K562 (cell line): ENCODE measurements around the gene HEXIM2. TPM values are rescaled to one million over a fixed set of nuclear protein-coding genes. Genes with fewer than 3 reads are reported as not detected.

Source experiments
- BCLAF1 ChIP-seq, 2 experiments: fragments of 450-650 bp in 1 of 2; IDR thresholded peaks; 2 replicates each; pipeline ENCODE4 v1.6.1; 2011 to 2017; ENCODE audit warnings: low read depth in 2 of 2, antibody characterized with exemption in 1 of 2, borderline replicate concordance in 1 of 2, low read length in 1 of 2, mild to moderate bottlenecking in 1 of 2, mixed read lengths in 1 of 2; ENCODE audit not compliant: control insufficient read depth in 1 of 2
- BRCA1 ChIP-seq, 2 experiments: fragments of 450-650 bp in 1 of 2; sonication (generic) in 1 of 2; formaldehyde crosslinking in 1 of 2; IDR thresholded peaks; 2 replicates each; pipeline versions ENCODE4 v1.5.0 to v1.6.1; 2017 to 2020; ENCODE audit warnings: mild to moderate bottlenecking in 1 of 2, missing genetic modification reagents in 1 of 2
- CREB5 ChIP-seq: fragments of 250-450 bp; sonication (Bioruptor Pico); IDR thresholded peaks from 2 replicates; pipeline ENCODE4 v1.5.0; 2020; ENCODE audit warnings: mild to moderate bottlenecking
- ERF ChIP-seq: fragments of 450-650 bp; formaldehyde crosslinking; IDR thresholded peaks from 2 replicates; pipeline ENCODE4 v1.4.0; 2020; ENCODE audit warnings: mild to moderate bottlenecking, mixed read lengths
- FOXO4 ChIP-seq: fragments of 450-650 bp; formaldehyde crosslinking; IDR thresholded peaks from 2 replicates; pipeline ENCODE4 v1.4.0; 2020; ENCODE audit warnings: mild to moderate bottlenecking, moderate library complexity
- MYC ChIP-seq, 2 experiments: fragments of 250-450 bp in 1 of 2; sonication (Bioruptor Pico) in 1 of 2; IDR thresholded peaks; 2 replicates each; pipeline versions ENCODE4 v1.5.1 to v1.6.1; 2012 to 2021; ENCODE audit warnings: low read depth in 2 of 2, borderline replicate concordance in 1 of 2, improper control_type of control experiment in 1 of 2, low read length in 1 of 2, mild to moderate bottlenecking in 1 of 2, moderate library complexity in 1 of 2
- NFATC3 ChIP-seq: fragments of 450-650 bp; IDR thresholded peaks from 2 replicates; pipeline ENCODE4 v1.6.1; 2017; ENCODE audit warnings: mild to moderate bottlenecking
- NFIC ChIP-seq: fragments of 450-650 bp; IDR thresholded peaks from 2 replicates; pipeline ENCODE4 v1.6.1; 2017; ENCODE audit warnings: mild to moderate bottlenecking, inconsistent platforms
- PREB ChIP-seq: sonication (generic); formaldehyde crosslinking; IDR thresholded peaks from 2 replicates; pipeline ENCODE4 v1.8.1; 2023; ENCODE audit warnings: mild to moderate bottlenecking, missing genetic modification reagents
- SETDB1 ChIP-seq: IDR thresholded peaks from one replicate; pipeline ENCODE4 v1.6.1; 2012; ENCODE audit warnings: low read length, control low read depth, inconsistent platforms
- SRSF9 ChIP-seq: fragments of 200-400 bp; formaldehyde crosslinking; IDR thresholded peaks from 2 replicates; pipeline ENCODE4 v1.6.1; 2017; ENCODE audit warnings: low read depth, low read length, borderline replicate concordance
- TAF1 ChIP-seq: IDR thresholded peaks from 2 replicates; pipeline ENCODE4 v1.6.1; 2011; ENCODE audit warnings: mild to moderate bottlenecking, low read length, moderate library complexity; ENCODE audit not compliant: insufficient read depth, control insufficient read depth, severe bottlenecking; ENCODE audit errors: extremely low read depth
- TBP ChIP-seq: optimal IDR thresholded peaks from 2 replicates; pipeline ENCODE3; 2011; ENCODE audit warnings: low read depth, low read length, improper control_type of control experiment
- ZNF507 ChIP-seq: conservative IDR thresholded peaks from 2 replicates; pipeline ENCODE4 v1.6.1; 2017; ENCODE audit warnings: missing genetic modification characterization, missing compliant biosample characterization
- ZNF830 ChIP-seq: fragments of 250-450 bp; sonication (Bioruptor Pico); IDR thresholded peaks from 2 replicates; pipeline ENCODE4 v1.5.0; 2021; ENCODE audit warnings: mild to moderate bottlenecking
- polyA plus RNA-seq, 8 experiments: library from polyadenylated mRNA; depleted of rRNA in 4 of 8; stranded (reverse) in 5 of 8; unstranded in 3 of 8; fragments of >200 nt; fragmentation: Nextera tagmentation in 2 of 8; fragmentation: Illumina TruSeq in 1 of 8; extraction: Ambion mirVana in 2 of 8; extraction: Trizol in 1 of 8; gene quantifications; 2 replicates each; pipeline versions ENCODE4 v1.2.1 to v1.2.3, GENCODE V29; 2011 to 2014; ENCODE audit warnings: inconsistent platforms in 1 of 8, missing spikeins in 1 of 8
- total RNA-seq, 7 experiments: library from RNA; depleted of rRNA in 6 of 7; stranded (reverse); fragments of >200 nt in 6 of 7; fragmentation: Illumina TruSeq in 2 of 7; extraction: Trizol in 2 of 7; gene quantifications; 2 replicates each; pipeline versions ENCODE4 v1.2.1 to v1.2.3, GENCODE V29; 2011 to 2021; ENCODE audit warnings: low replicate concordance in 1 of 7
- TF ChIP-seq, protein P1 (sequence below), 2 experiments: fragments of 150-350 bp in 1 of 2; IDR thresholded peaks; 2 replicates each; pipeline ENCODE4 v1.6.1; 2012 to 2016; ENCODE audit warnings: low read depth in 2 of 2, low read length in 2 of 2, mild to moderate bottlenecking in 1 of 2, moderate library complexity in 1 of 2

HEXIM2 gene
- total and polyA plus RNA-seq, 9 of the 15 experiments (the other 6 are each of a cell fraction or from before 2014, with no cell fraction given), result 0.69 to 3.4 (median 1.1) TPM; not detected in 2

GRCh38 chr17:45162025-45162687 is 481 bp downstream of the HEXIM2 start (continued):
- TF ChIP-seq PREB (CRISPR knock-in tag) (no peak), TAF1 (no peak), ZNF507 (tag) (no peak), MYC (IDR thresholded peaks at IDR 0.05; ENCODE audit: low read depth, low read length) (no peak), MYC (CRISPR knock-in tag; IDR thresholded peaks at IDR 0.05; ENCODE audit: borderline replicate concordance, low read depth) (no peak), TBP (no peak), SRSF9 (no peak), BRCA1 (IDR thresholded peaks at IDR 0.05) (no peak), BRCA1 (CRISPR knock-in tag; IDR thresholded peaks at IDR 0.05) (no peak), FOXO4 (CRISPR knock-in tag) (no peak), BCLAF1 (IDR thresholded peaks at IDR 0.05; ENCODE audit: borderline replicate concordance in 1 of 2, control insufficient read depth in 1 of 2, low read depth in 2 of 2, low read length in 1 of 2) (no peak), ERF (CRISPR knock-in tag) (no peak), ZNF830 (no peak), NFATC3 (no peak), NFIC (no peak), CREB5 (CRISPR knock-in tag) (no peak), SETDB1 (no peak)
- TF ChIP-seq, protein P1, sequence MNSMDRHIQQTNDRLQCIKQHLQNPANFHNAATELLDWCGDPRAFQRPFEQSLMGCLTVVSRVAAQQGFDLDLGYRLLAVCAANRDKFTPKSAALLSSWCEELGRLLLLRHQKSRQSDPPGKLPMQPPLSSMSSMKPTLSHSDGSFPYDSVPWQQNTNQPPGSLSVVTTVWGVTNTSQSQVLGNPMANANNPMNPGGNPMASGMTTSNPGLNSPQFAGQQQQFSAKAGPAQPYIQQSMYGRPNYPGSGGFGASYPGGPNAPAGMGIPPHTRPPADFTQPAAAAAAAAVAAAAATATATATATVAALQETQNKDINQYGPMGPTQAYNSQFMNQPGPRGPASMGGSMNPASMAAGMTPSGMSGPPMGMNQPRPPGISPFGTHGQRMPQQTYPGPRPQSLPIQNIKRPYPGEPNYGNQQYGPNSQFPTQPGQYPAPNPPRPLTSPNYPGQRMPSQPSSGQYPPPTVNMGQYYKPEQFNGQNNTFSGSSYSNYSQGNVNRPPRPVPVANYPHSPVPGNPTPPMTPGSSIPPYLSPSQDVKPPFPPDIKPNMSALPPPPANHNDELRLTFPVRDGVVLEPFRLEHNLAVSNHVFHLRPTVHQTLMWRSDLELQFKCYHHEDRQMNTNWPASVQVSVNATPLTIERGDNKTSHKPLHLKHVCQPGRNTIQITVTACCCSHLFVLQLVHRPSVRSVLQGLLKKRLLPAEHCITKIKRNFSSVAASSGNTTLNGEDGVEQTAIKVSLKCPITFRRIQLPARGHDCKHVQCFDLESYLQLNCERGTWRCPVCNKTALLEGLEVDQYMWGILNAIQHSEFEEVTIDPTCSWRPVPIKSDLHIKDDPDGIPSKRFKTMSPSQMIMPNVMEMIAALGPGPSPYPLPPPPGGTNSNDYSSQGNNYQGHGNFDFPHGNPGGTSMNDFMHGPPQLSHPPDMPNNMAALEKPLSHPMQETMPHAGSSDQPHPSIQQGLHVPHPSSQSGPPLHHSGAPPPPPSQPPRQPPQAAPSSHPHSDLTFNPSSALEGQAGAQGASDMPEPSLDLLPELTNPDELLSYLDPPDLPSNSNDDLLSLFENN (IDR thresholded peaks at IDR 0.05; ENCODE audit: low read depth in 2 of 2, low read length in 2 of 2), result no peak
